ENCODE results near the gene ZNF416.

The ZNF416 gene

GRCh38 chr19:57578487-57579205, at the start of gene ZNF416:
TSS of gene ZNF416 (minus strand) at chr19:57578911. CDS start at chr19:57578704, 207 bp downstream.
- peak; percentile 99 for DNase-seq (ENCODE audit: low spot score)

- DNase-seq (ENCODE audit: low spot score): no peak
Measured at GRCh38 chr19:57623091-57623490, 44.4 kb upstream of the ZNF416 start.

DNA sequence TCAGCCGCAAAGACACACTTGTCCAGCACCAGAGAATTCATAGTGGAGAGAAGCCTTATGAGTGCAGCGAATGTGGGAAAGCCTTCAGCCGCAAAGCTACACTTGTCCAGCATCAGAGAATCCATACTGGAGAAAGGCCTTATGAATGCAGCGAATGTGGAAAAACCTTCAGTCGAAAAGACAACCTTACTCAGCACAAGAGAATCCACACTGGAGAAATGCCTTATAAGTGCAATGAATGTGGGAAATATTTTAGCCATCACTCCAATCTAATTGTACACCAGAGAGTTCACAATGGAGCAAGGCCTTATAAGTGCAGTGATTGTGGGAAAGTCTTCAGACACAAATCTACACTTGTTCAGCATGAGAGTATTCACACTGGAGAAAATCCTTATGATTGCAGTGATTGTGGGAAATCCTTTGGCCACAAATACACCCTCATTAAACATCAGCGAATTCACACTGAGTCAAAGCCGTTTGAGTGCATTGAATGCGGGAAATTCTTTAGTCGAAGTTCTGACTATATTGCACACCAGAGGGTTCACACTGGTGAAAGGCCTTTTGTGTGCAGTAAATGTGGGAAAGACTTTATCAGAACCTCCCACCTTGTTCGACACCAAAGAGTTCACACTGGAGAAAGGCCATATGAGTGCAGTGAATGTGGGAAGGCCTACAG, 42.1 kb upstream of the ZNF416 start:
- DNase-seq (ENCODE audit: low spot score): no peak

DNA sequence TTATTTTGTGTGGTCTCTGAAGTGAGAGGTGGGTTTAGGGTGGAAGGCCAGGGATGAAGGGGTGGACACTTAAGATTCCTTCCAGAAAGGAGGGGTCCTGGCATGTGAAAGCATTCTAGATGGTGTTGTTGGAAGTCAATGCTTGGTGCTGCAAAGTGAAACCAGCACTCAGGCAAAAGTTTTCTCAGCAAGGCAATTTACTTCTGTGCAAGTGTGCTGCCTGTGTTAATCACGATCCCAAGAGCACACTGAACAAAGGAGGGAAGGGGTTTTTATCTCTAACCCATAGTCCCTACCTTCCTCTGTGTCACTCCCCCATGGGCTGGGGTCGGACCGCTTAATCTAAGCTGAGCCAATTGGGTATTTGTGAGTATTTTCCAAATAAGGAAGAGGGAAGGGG, 36.6 kb upstream of the ZNF416 start:
- DNase-seq (ENCODE audit: low spot score): no peak

DNA sequence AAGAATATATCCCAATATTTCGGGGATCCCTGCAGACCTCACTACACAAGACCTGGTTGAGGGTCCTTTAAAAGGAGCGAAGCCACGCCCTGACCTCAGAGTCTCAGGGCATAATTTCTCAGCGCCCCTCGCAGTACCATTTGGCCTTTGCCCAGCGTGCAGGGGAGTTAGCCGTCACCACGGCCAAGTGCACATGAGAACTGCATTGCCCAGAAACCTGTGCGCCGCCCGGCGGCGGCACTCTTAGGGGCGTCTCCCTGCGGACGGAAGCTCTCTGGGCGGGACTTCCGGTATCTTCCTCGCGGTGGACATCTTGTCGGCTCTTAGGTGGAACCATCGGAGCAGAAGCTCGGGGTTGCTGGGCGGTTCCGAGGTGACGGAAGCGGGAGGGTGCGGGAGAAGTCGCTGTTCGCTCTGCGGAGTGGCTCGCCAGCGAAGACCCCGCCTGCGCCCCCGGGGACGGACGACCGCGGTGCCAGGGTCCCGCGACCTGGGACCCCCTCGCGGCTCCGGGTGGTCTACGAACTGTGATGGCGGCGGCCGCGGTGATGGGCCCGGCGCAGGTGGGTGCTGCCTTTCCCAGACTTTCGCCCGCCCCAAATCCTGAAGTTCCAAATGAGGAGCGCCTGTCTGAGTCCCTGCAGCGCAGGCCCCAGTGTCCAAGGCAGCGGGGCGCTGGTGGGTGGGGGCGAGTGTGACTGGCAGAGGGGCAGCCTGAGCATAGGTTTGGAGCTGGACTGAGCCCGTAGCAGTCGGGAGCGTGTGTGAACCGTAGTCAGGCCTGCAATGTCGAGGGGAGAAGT, 35.4 kb upstream of the ZNF416 start, which contains the start of gene ZNF134:
Gene ZNF134 (plus strand): TSS at position 302 of the 803 bp plus-strand sequence. CDS start 5,227 bp downstream, outside the sequence.
- DNase-seq (ENCODE audit: low spot score): peak; percentile 97

DNA sequence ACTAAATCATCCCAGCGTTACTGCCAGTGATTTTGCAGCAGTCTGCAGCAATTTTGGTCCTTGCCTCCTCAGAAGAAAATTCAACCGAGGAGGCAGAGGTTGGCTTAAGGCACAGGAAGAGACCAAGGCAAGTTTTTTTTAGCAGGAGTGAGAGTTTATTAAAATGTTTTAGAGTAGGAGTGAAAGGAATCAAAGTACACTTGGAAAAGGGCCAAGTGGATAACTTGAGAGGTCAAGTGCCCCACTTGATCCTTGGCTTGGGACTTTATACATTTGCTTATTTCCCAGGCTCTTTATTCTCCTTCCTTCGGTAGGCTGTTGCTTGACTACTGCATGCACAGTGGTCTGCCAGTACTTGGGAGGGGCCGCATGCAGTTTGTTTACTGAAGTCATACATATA, 32.4 kb upstream of the ZNF416 start:
- DNase-seq (ENCODE audit: low spot score): no peak

DNA sequence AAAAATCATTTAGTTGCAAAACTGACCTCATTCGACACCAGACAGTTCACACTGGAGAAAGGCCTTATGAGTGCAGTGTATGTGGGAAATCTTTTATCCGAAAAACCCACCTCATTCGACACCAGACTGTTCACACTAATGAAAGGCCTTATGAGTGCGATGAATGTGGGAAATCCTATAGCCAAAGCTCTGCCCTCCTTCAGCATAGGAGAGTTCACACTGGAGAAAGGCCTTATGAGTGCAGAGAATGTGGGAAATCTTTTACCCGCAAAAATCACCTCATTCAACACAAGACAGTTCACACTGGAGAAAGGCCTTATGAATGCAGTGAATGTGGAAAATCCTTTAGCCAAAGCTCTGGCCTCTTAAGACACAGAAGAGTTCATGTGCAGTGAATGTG, 28.2 kb upstream of the ZNF416 start:
- DNase-seq (ENCODE audit: low spot score): no peak

DNA sequence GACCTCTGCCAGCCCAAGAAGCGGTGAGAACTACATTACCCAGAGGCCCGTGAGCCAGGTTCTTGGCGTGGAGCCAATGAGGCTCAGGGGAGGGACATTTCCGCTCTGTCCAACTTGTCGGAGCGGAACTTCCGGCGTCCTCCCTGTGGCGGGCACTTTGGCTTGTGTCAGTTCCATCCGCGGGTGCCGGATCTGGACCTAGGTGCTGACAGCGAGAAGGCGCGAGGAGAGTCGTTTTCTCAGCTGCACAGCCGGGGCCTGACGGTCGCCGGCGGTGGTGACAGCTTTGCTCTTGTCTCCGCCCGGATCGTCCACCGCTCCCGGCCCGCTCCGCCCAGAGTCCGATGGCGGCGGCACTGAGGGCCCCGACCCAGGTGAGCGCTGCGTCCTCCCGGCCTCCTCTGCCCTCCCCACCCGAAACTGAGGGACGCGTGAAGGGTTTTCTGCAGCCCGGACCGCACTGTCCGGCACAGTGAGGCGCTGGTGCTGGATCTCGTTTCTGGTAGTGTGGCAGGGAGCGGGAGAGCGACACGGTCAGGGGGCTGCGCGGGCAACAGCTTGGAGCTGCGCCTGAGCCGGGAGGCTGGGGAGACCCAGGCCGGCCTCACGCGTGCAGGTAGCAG, 21.2 kb upstream of the ZNF416 start, which contains the start of gene ZNF530:
Gene ZNF530 (plus strand): TSS at position 125 of the 623 bp plus-strand sequence. CDS start 4,461 bp downstream, outside the sequence.
- peak; percentile 96 for DNase-seq (ENCODE audit: low spot score)

DNA sequence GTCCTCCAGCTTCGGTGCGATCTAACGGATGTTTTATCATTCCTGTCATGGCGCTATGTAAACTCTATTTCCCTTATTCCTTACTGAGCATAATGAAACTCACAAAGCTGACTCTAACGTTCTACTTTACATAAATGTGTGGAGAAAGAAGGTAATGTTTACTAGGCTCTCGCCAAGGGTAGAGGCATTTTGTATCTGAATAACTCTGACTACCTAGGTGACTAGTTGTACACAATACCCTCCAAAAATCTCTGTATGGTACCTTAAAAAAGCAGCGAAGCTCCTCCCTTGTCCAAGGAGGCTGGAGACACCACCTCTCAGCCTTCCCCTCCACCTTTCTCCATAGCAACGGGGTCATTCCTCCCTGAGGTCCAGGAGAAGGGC, 20.7 kb upstream of the ZNF416 start:
- DNase-seq (ENCODE audit: low spot score): no peak

DNA sequence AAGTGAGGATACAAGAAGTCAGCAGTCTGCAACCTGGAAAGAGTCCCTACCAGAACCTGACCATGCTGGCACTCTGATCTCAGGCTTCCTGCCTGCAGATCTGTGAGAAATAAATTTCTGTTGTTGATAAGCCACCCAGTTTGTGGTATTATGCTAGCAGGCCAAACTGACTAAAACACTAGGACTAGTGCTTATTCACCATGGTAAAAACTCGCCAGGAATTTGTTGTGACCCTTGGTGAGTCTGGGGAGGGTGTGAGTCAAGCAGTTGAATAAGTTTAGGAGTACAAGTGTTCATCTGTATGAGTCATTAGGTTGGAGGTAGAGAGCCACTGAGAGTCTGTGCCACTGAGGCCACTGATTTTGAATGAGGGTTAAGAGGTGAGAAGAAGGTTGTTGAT, 8.8 kb upstream of the ZNF416 start:
- DNase-seq (ENCODE audit: low spot score): peak; percentile 78

- peak; percentile 96 for DNase-seq (ENCODE audit: low spot score)
Measured at GRCh38 chr19:57583521-57584416, 5.1 kb upstream of the ZNF416 start, which contains the start of gene ZIK1. TSS of gene ZIK1 (plus strand) at chr19:57584145. CDS start at chr19:57584357, 212 bp downstream.

GRCh38 chr19:57583104-57583520, 4.4 kb upstream of the ZNF416 start:
- DNase-seq (ENCODE audit: low spot score): no peak

GRCh38 chr19:57576661-57577060, 2.0 kb downstream of the ZNF416 start:
- no peak for DNase-seq (ENCODE audit: low spot score)

DNA sequence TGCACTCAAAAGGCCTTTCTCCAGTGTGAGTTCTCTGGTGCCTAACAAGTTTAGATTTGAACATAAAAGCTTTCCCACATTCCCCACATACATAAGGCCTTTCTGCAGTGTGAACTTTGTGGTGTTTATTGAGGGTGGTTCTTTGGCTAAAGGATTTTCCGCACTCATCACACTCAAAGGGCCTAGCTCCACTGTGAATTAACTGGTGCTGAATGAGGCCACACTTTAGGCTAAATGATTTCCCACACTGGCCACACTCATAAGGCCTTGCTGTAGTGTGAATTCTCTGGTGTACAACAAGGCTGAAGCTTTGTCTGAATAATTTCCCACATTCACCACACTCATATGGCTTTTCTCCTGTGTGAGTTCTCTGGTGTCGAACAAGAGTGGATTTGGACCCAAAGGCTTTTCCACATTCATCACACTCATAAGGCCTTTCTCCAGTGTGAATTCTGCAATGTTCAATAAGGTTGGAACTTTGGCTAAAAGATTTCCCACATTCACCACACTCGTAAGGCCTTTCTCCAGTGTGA, 6.2 kb downstream of the ZNF416 start:
- no peak for DNase-seq (ENCODE audit: low spot score)

DNA sequence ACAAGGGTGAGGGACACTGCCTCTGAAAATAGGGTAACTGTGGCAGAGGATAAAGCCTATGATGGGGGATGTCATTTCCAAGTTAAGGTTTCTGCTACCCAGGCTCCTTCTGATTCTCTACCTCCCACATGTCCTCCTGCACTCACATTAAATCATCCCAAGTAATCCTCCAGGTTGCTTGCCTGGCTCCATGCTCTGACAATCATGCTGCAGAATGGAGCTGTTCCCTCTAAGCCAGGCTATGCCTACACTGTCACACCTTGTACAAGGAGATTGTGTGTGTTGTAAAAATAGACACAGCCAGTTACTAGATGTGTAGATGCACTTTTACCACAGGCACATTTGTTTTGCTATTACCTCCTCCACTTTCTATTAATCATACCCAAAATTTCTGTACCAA, 8.0 kb downstream of the ZNF416 start:
- DNase-seq (ENCODE audit: low spot score): no peak

DNA sequence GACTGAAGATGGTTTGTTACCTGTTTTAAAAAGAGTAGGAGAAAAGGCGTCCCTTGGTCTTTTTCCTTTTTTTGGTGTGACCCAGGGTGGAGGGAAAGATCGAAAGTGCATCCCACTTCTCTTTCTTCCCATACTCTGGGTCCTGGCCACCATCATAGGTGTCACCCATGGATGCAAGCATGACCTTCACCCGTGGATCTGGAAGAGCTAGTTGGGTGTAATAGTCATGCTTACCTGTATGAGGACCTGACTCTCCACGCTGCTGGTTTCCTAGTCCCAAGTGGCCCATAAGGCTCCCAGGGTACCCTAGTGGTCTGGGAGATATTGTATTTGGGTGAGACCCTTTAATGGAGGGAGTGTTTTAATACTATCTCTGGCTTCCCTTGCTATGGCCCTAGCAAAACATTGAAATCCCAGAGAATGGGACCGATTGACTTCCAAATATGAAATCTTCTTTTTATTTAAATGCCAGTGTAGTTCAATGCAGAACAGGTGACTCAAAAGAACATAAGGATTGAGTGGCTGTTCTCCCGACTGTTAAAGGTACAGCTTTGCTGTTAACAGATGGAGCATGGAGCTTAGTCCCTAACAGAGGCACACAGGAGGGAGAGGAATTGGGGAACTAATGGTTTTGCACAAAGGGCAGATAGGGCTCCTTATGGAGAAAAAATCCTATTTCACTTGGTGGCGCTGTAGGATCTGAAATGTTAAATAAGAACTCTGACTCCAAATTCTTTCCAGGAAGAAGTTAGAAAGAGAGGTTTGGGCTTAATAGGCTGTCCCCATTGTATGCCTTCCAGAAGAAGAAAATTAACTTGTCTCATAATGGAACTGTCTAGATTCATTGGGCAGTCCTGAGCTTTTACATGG, 12.1 kb downstream of the ZNF416 start:
- no peak for DNase-seq (ENCODE audit: low spot score)

GRCh38 chr19:57563547-57563946, 15.2 kb downstream of the ZNF416 start:
- DNase-seq (ENCODE audit: low spot score): no peak

GRCh38 chr19:57560049-57560491, 18.6 kb downstream of the ZNF416 start:
- peak; percentile 69 for DNase-seq (ENCODE audit: low spot score)

GRCh38 chr19:57559404-57560025, 19.2 kb downstream of the ZNF416 start, which contains the start of gene ZNF550:
TSS of gene ZNF550 (minus strand) at chr19:57559863. CDS start at chr19:57559682, 181 bp downstream.
- DNase-seq (ENCODE audit: low spot score): peak; percentile 95

Measured in AG08395 (cell line).